Cardiac muscle cell (in vitro differentiated cells and primary cell): Measurements from ENCODE around the gene COMT. TPM values are rescaled to one million over a fixed set of nuclear protein-coding genes. Genes with fewer than 3 reads are reported as not detected.
"Not testable (repeated sequence)": the region's sequence is repeated elsewhere in the genome, so short reads cannot be mapped to it uniquely, and the experiment has no call there.

ENCODE experiments used
- DNase-seq, 2 donors: peaks; one replicate each; pipeline versions ENCODE4 v3.0.0 to v3.0.0-alpha.2; 2010 to 2017; ENCODE audit warnings: low read depth in 1 of 2, low spot score in 1 of 2
- H3K27ac ChIP-seq: fragments of 200-600 bp; sonication (generic); 2 replicates; pipeline ENCODE4 v1.5.1; 2016
- H3K27me3 ChIP-seq: fragments of 200-600 bp; sonication (generic); 2 replicates; pipeline ENCODE4 v1.6.0; 2016; ENCODE audit warnings: control low read depth
- H3K36me3 ChIP-seq: fragments of 200-600 bp; sonication (generic); 2 replicates; pipeline ENCODE4 v1.5.1; 2016; ENCODE audit warnings: control low read depth
- H3K4me1 ChIP-seq: fragments of 200-600 bp; sonication (generic); 2 replicates; pipeline ENCODE4 v1.8.1; 2017; ENCODE audit warnings: low read depth, mild to moderate bottlenecking, mixed run types
- H3K4me3 ChIP-seq: fragments of 200-600 bp; sonication (generic); 2 replicates; pipeline ENCODE4 v1.5.1; 2016; ENCODE audit warnings: mild to moderate bottlenecking
- H3K9me3 ChIP-seq: fragments of 200-600 bp; sonication (generic); 2 replicates; pipeline ENCODE4 v1.5.1; 2017; ENCODE audit warnings: low read depth, mild to moderate bottlenecking, control low read depth
- polyA plus RNA-seq: library from polyadenylated mRNA; unstranded; fragments of >200 nt; fragmentation: Nextera tagmentation; extraction: Ambion mirVana; gene quantifications from 2 replicates; pipeline ENCODE4 v1.2.1, GENCODE V29; 2016
- total RNA-seq: library from RNA; depleted of rRNA; stranded (reverse); fragments of >200 nt; gene quantifications from 2 replicates; pipeline ENCODE4 v1.2.3, GENCODE V29; 2016
- TF ChIP-seq, protein P1 (sequence below): IDR thresholded peaks from 2 replicates; pipeline ENCODE4 v1.5.1; 2012; ENCODE audit warnings: low read depth, mild to moderate bottlenecking, low read length

COMT gene
- total and polyA plus RNA-seq, 2 experiments from 2014 or later: 35.8 to 51.9 TPM

DNA sequence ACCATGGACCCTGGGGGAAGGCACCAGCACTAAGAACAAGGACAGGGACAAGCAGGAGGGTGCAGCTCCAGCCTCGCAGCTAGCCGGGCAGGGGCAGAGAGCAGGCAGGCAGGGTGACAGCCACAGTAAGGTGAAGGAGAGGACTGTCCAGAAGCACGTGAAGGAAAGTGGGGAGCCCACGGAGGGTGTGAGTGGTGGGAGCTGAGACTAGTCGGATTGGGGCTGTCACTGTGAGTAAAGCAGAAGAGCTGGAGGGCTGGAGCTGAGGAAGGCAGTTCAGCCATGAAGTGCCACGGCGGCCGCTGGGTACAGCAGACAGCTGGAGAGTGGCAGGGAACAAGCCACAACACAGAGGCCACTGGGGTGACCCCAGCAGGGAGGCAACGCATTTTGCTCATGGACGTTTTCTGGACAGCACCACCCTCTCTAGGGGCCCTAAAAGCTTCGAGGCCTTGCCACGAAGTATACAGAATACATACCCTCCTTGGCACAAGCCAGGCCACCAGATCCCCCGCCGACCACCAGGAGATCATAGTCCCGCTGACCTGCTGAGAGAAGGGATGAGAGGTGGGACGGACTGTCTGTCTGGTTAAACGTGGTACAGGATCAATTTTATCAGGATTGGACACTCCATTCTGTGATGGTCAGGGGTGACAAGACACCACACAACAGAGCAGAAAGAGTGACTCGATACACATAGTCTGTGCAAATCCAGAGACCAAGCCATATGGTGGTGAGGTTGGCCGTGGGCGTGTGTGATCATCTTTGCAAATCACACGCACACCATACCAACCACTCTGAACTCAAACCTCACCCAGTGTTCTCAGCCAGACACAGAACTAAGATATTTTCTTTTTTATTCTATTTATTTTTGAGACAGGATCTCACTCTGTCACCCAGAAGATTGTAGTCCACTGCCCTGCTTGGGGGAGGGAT lies 10.8 kb upstream of the COMT start:
- Histone ChIP-seq H3K27ac (no peak overlapping the region), H3K4me1 (no peaks in the 10 kb centered on the region), H3K36me3 (no peaks in the 10 kb centered on the region), H3K4me3 (no peak overlapping the region), H3K9me3 (no peaks in the 10 kb centered on the region), H3K27me3 (no peaks in the 10 kb centered on the region)
- TF ChIP-seq, protein P1, sequence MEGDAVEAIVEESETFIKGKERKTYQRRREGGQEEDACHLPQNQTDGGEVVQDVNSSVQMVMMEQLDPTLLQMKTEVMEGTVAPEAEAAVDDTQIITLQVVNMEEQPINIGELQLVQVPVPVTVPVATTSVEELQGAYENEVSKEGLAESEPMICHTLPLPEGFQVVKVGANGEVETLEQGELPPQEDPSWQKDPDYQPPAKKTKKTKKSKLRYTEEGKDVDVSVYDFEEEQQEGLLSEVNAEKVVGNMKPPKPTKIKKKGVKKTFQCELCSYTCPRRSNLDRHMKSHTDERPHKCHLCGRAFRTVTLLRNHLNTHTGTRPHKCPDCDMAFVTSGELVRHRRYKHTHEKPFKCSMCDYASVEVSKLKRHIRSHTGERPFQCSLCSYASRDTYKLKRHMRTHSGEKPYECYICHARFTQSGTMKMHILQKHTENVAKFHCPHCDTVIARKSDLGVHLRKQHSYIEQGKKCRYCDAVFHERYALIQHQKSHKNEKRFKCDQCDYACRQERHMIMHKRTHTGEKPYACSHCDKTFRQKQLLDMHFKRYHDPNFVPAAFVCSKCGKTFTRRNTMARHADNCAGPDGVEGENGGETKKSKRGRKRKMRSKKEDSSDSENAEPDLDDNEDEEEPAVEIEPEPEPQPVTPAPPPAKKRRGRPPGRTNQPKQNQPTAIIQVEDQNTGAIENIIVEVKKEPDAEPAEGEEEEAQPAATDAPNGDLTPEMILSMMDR: no peak
- DNase-seq: no peak

DNA sequence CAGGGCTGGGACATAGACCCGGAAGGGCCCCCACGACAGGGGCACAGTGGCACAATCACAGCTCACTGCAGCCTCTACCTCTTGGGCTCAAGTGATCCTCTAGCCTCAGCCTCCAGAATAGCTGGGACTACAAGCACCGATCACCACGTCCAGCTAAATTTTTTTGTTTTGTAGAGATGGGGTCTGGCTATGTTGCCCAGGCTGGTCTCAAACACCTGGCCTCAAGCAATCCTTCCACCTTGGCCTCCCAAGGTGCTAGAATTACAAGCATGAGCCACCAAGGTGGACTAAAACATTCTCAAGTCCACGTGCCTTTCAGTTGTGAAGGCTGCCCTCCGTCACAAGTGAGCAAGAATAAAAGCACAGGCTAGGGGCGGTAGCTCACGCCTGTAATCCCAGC lies 10.1 kb upstream of the COMT start:
- Histone ChIP-seq H3K27ac (no peak overlapping the region), H3K4me1 (no peaks in the 10 kb centered on the region), H3K9me3 (no peaks in the 10 kb centered on the region), H3K36me3 (no peaks in the 10 kb centered on the region), H3K4me3 (no peak overlapping the region), H3K27me3 (no peaks in the 10 kb centered on the region)
- TF ChIP-seq, protein P1: no peak
- no peak for DNase-seq

GRCh38 chr22:19932367-19933206 lies 9.0 kb upstream of the COMT start:
- TF ChIP-seq, protein P1: no peak
- H3K4me1 ChIP-seq: no peaks in the 10 kb centered on the region
- no peaks in the 10 kb centered on the region for H3K9me3 ChIP-seq
- no peaks in the 10 kb centered on the region for H3K36me3 ChIP-seq
- H3K4me3 ChIP-seq: no peak overlapping the region
- DNase-seq: no peak
- H3K27me3 ChIP-seq: no peaks in the 10 kb centered on the region
- H3K27ac ChIP-seq: no peak overlapping the region

DNA sequence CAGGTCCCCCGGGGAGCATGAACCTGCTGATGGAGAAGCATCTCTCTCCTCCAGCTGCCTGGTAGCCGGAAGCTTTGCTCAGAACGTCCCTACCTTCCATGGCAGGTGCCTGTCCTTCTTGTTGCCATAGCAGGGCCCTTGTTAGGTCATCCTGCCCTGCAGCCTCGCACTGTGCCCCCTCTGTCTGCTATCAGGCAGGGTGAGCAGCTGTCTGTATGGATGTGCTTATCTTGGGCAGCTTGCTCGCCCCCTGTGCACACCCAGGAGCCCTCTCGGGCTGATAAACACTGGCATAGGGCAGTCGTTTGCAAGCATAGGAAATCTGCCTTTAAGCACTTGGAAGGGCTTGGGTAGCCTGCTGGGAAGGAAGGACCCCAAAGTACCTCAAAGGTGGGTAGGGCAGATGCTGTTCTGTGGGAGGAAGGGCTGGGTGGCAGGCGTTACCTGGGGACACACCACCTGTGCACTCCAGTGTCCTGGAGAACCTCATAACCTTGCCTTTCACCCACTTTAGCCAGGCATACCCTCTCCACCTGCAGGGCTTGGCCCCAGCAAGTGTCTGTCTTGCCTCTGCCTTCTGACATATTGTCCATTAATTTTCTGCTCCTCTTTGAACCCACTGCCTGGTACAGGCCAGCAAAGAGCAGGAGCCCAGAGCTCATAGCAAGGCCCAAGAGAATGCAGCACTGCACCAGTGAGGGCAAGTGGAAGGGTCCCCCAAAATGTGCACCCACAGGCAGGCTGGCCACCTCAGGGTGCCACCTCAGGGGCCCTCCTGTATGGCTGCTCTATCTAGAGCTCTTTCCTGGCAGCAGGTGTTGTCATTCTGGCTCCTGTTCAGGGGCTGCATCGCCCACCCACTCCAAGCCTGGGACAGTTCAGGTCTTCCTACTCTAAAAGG lies 8.0 kb upstream of the COMT start:
- no peaks in the 10 kb centered on the region for H3K9me3 ChIP-seq
- H3K4me1 ChIP-seq: no peaks in the 10 kb centered on the region
- no peaks in the 10 kb centered on the region for H3K27me3 ChIP-seq
- no peak overlapping the region for H3K4me3 ChIP-seq
- H3K36me3 ChIP-seq: no peaks in the 10 kb centered on the region
- no peak overlapping the region for H3K27ac ChIP-seq
- TF ChIP-seq, protein P1: no peak
- DNase-seq: no peak

- H3K4me1 ChIP-seq, DNase-seq, H3K36me3 ChIP-seq, H3K9me3 ChIP-seq, H3K4me3 ChIP-seq, H3K27ac ChIP-seq, H3K27me3 ChIP-seq: not testable (repeated sequence)
Observed at GRCh38 chr22:19935123-19935718, 6.4 kb upstream of the COMT start.
